Panc1 (cell line): ENCODE measurements around the gene SYTL4. TPM values are rescaled to one million over a fixed set of nuclear protein-coding genes. Genes with fewer than 3 reads are reported as not detected.

Experiments
- ATAC-seq: fragments of 200-7000 bp; cut with Tn5 transposase; 2 replicates; pipeline ENCODE4 v1.9.1; 2020; ENCODE audit warnings: mild to moderate bottlenecking, moderate library complexity
- BruUV-seq: library from RNA; stranded (reverse); fragments of 400-500 nt; replicated peaks from 2 replicates; lab custom pipeline; 2021; lab: Mats Ljungman, UMichigan
- CTCF ChIA-PET: fragments of 300-600 bp; sonication (Branson Sonifier 250); formaldehyde crosslinking; loops from one replicate; lab custom pipeline; 2022; ENCODE audit warnings: antibody characterized with exemption; lab: Charles Lee
- POLR2A ChIA-PET: fragments of 300-600 bp; sonication (Branson Sonifier 250); formaldehyde crosslinking; loops from one replicate; lab custom pipeline; 2022; ENCODE audit warnings: antibody characterized with exemption; lab: Charles Lee
- DNase-seq: peaks from one replicate; pipeline ENCODE4 v3.0.0-alpha.2; 2010; ENCODE audit warnings: low read depth, low spot score
- H3K27ac ChIP-seq: 2 replicates; pipeline ENCODE4 v1.5.1; 2011; ENCODE audit warnings: mild to moderate bottlenecking, low read length, inconsistent platforms
- H3K27me3 ChIP-seq: fragments of 200-500 bp; sonication (Bioruptor generic); 2 replicates; pipeline ENCODE4 v1.6.0; 2014; ENCODE audit warnings: low read length, inconsistent platforms; ENCODE audit not compliant: control insufficient read depth, insufficient read depth
- H3K36me3 ChIP-seq: fragments of 200-500 bp; sonication (Bioruptor generic); 2 replicates; pipeline ENCODE4 v1.5.1; 2014; ENCODE audit warnings: inconsistent platforms, mild to moderate bottlenecking, low read length, moderate library complexity; ENCODE audit not compliant: control insufficient read depth, insufficient read depth
- H3K4me1 ChIP-seq: 2 replicates; pipeline ENCODE4 v1.5.1; 2011; ENCODE audit warnings: inconsistent platforms, mild to moderate bottlenecking, low read length, moderate library complexity; ENCODE audit not compliant: control insufficient read depth, insufficient read depth
- H3K4me3 ChIP-seq, 2 experiments: 2 replicates each; pipeline ENCODE4 v1.5.1; 2011 to 2012; ENCODE audit warnings: low read depth in 2 of 2, low read length in 2 of 2, mild to moderate bottlenecking in 2 of 2, inconsistent platforms in 1 of 2, moderate library complexity in 1 of 2
- H3K9me3 ChIP-seq: fragments of 200-500 bp; sonication (Bioruptor generic); 2 replicates; pipeline ENCODE4 v1.5.1; 2014; ENCODE audit warnings: low read depth, mild to moderate bottlenecking, inconsistent platforms, low read length, moderate library complexity; ENCODE audit not compliant: control insufficient read depth, insufficient read depth
- POLR2AphosphoS5 ChIP-seq: IDR thresholded peaks from 2 replicates; pipeline ENCODE4 v1.6.1; 2012; ENCODE audit warnings: mild to moderate bottlenecking, low read depth, low read length, moderate library complexity
- SIN3A ChIP-seq: IDR thresholded peaks from 2 replicates; pipeline ENCODE4 v1.6.1; 2012; ENCODE audit warnings: low read depth, mild to moderate bottlenecking, low read length, moderate library complexity, borderline replicate concordance; ENCODE audit not compliant: insufficient read depth
- TCF7L2 ChIP-seq: IDR thresholded peaks from 2 replicates; pipeline ENCODE4 v1.6.1; 2011; ENCODE audit warnings: mild to moderate bottlenecking, low read depth, low read length, inconsistent platforms
- in situ Hi-C: cut with HindIII; loops from 2 replicates; pipeline ENCODE4 v1.10.0; 2016; ENCODE audit warnings: low sequenced_read_pairs, low pct_unique_long_range_greater_than_20kb
- intact Hi-C: fragments of 100-400 bp; cut with micrococcal nuclease; formaldehyde crosslinking; loops from one replicate; pipeline ENCODE4 v1.10.0; 2022; ENCODE audit not compliant: unreplicated experiment
- total RNA-seq: library from RNA; stranded (reverse); gene quantifications from one replicate; pipeline ENCODE4 v1.2.1, GENCODE V29; 2021; ENCODE audit not compliant: unreplicated experiment
- TF ChIP-seq, protein P1 (sequence below), 2 experiments: IDR thresholded peaks; 2 replicates each; pipeline ENCODE4 v1.6.1; 2011 to 2012; ENCODE audit warnings: low read depth in 2 of 2, control low read depth in 1 of 2, low read length in 1 of 2, mild to moderate bottlenecking in 1 of 2, moderate library complexity in 1 of 2; ENCODE audit not compliant: insufficient read depth in 1 of 2
- TF ChIP-seq, protein P2 (sequence below): fragments of 450-650 bp; IDR thresholded peaks from 2 replicates; pipeline ENCODE4 v1.5.1; 2017; ENCODE audit warnings: mild to moderate bottlenecking

Gene SYTL4
- total RNA-seq, 1 experiment from 2014 or later = 0.15 TPM

- H3K9me3 ChIP-seq = no peaks in the 10 kb centered on the region
- TF ChIP-seq TCF7L2 (no peak), POLR2AphosphoS5 (no peak), SIN3A (no peak)
- TF ChIP-seq, protein P1, sequence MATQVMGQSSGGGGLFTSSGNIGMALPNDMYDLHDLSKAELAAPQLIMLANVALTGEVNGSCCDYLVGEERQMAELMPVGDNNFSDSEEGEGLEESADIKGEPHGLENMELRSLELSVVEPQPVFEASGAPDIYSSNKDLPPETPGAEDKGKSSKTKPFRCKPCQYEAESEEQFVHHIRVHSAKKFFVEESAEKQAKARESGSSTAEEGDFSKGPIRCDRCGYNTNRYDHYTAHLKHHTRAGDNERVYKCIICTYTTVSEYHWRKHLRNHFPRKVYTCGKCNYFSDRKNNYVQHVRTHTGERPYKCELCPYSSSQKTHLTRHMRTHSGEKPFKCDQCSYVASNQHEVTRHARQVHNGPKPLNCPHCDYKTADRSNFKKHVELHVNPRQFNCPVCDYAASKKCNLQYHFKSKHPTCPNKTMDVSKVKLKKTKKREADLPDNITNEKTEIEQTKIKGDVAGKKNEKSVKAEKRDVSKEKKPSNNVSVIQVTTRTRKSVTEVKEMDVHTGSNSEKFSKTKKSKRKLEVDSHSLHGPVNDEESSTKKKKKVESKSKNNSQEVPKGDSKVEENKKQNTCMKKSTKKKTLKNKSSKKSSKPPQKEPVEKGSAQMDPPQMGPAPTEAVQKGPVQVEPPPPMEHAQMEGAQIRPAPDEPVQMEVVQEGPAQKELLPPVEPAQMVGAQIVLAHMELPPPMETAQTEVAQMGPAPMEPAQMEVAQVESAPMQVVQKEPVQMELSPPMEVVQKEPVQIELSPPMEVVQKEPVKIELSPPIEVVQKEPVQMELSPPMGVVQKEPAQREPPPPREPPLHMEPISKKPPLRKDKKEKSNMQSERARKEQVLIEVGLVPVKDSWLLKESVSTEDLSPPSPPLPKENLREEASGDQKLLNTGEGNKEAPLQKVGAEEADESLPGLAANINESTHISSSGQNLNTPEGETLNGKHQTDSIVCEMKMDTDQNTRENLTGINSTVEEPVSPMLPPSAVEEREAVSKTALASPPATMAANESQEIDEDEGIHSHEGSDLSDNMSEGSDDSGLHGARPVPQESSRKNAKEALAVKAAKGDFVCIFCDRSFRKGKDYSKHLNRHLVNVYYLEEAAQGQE (IDR thresholded peaks at IDR 0.05; ENCODE audit: insufficient read depth in 1 of 2, low read depth in 2 of 2, low read length in 1 of 2) = no peak
- TF ChIP-seq, protein P2, sequence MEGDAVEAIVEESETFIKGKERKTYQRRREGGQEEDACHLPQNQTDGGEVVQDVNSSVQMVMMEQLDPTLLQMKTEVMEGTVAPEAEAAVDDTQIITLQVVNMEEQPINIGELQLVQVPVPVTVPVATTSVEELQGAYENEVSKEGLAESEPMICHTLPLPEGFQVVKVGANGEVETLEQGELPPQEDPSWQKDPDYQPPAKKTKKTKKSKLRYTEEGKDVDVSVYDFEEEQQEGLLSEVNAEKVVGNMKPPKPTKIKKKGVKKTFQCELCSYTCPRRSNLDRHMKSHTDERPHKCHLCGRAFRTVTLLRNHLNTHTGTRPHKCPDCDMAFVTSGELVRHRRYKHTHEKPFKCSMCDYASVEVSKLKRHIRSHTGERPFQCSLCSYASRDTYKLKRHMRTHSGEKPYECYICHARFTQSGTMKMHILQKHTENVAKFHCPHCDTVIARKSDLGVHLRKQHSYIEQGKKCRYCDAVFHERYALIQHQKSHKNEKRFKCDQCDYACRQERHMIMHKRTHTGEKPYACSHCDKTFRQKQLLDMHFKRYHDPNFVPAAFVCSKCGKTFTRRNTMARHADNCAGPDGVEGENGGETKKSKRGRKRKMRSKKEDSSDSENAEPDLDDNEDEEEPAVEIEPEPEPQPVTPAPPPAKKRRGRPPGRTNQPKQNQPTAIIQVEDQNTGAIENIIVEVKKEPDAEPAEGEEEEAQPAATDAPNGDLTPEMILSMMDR = no peak
- in situ Hi-C loops (no loop called here), intact Hi-C loops (no loop called here)
- H3K4me1 ChIP-seq = no peaks in the 10 kb centered on the region
- no peak for DNase-seq
- H3K4me3 ChIP-seq = no peak overlapping the region
- H3K36me3 ChIP-seq = no peaks in the 10 kb centered on the region
- no peak for ATAC-seq
- H3K27me3 ChIP-seq = no peaks in the 10 kb centered on the region
- CTCF ChIA-PET = interaction anchor here (2.7 kb wide), 1 partner anchor 96 kb away, joined by 43 read pairs; no protein-coding TSS in a partner anchor
- no TSS peak for BruUV-seq
- H3K27ac ChIP-seq = no peak overlapping the region
- POLR2A ChIA-PET = no interaction called here
These were observed 59.0 kb downstream of the SYTL4 start for GRCh38 chrX:100672966-100673365.

- no peaks in the 10 kb centered on the region for H3K36me3 ChIP-seq
- in situ Hi-C loops = no loop called here
- intact Hi-C loops = no loop called here
- CTCF ChIA-PET = no interaction called here
- DNase-seq (no peak), ATAC-seq (no peak)
- H3K4me1 ChIP-seq = no peaks in the 10 kb centered on the region
- H3K9me3 ChIP-seq = no peaks in the 10 kb centered on the region
- BruUV-seq = no TSS peak
- TF ChIP-seq SIN3A = no peak
- TF ChIP-seq POLR2AphosphoS5 = no peak
- TF ChIP-seq, protein P1 (IDR thresholded peaks at IDR 0.05; ENCODE audit: insufficient read depth in 1 of 2, low read depth in 2 of 2, low read length in 1 of 2) = no peak
- TF ChIP-seq TCF7L2 = no peak
- TF ChIP-seq, protein P2 = no peak
- H3K27me3 ChIP-seq = no peaks in the 10 kb centered on the region
- no peak overlapping the region for H3K27ac ChIP-seq
- H3K4me3 ChIP-seq = no peak overlapping the region
- POLR2A ChIA-PET = no interaction called here
These were observed 68.3 kb downstream of the SYTL4 start for GRCh38 chrX:100663642-100664041.
